Measurements from ENCODE around the gene TLNRD1.
"Not testable (repeated sequence)": the region's sequence is repeated elsewhere in the genome, so short reads cannot be mapped to it uniquely, and the experiment has no call there.

Gene TLNRD1

DNA sequence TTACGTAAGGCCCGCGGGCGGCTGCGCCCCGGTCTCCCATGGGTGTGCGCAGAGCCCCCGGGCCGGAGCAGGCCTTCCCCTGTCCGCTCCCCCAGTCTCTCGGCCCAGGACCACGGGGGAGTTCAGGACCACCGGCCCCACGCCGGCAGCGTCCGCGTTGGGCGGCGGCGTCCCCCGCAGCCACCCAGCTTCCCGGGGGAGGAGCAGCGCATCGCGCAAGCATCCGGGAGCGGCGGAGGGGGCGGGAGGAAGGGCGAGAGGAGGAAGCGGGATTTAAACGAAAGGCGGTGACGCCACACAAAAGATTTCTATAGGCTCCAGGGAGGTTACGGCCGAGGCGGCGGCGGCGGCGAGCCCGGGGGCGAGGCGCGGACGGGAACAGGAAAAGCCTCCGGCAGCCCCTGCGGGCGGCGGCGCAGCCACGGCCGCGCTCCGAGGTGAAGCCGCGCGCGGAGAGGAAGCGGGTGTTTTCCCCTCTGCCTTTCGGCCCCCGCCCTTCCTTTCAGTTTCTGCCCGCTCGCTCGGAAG, at the start of gene TLNRD1:
Gene TLNRD1 (plus strand): TSS at position 300 of the 528 bp plus-strand sequence. CDS start 1,349 bp downstream, outside the sequence.
- peak; percentile 89 for DNase-seq (ENCODE audit: low spot score)

- no peak for DNase-seq (ENCODE audit: low spot score)
These were observed 48.8 kb upstream of the TLNRD1 start for GRCh38 chr15:80951941-80952340.

DNA sequence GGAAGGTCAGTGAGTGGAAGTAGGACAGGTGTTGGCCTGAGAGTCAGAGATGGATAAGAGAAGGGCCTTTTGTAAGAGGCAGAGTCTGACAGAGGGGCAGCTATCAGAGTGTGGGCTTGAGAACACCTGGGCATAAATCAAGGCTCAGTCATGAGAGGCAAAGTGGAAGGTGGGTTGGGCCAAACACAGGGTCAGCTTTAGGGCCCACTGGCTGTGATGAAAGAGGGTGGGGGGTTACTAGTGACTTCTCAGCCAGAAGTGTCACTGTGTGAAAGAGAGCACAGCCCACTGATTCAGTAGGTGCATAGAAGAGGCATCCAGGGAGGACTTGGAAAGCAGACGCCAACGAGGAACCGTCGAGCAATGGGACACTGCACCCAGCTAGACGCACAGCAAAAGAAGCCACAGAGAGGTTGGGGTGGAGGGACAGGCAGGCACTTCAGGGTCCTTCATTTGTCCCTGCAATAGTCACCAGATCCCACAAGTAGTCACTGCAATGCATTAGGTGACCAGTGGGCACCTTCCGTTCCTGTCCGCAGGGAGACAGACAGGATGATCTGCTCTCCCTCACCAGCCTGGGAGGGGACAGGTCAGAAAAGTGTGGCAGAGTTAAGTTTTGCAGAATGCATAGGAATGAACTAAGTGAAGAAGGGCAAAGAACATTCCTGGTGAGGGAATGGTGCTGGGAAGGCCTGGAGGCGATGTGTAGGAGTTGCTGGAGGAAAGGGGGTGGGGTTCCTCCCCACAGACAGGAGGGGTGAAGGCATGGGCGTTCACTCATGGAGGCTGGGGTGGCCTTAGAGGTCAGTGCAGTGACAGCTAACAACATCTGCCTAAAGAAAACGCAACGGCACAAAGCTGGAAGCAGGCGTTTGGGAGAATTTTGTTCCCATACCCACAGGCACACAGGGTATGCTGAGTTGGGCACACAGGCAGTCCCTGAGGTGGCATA, 47.4 kb upstream of the TLNRD1 start:
- DNase-seq (ENCODE audit: low spot score): no peak

GRCh38 chr15:80953953-80954778, 46.6 kb upstream of the TLNRD1 start:
- no peak for DNase-seq (ENCODE audit: low spot score)

DNA sequence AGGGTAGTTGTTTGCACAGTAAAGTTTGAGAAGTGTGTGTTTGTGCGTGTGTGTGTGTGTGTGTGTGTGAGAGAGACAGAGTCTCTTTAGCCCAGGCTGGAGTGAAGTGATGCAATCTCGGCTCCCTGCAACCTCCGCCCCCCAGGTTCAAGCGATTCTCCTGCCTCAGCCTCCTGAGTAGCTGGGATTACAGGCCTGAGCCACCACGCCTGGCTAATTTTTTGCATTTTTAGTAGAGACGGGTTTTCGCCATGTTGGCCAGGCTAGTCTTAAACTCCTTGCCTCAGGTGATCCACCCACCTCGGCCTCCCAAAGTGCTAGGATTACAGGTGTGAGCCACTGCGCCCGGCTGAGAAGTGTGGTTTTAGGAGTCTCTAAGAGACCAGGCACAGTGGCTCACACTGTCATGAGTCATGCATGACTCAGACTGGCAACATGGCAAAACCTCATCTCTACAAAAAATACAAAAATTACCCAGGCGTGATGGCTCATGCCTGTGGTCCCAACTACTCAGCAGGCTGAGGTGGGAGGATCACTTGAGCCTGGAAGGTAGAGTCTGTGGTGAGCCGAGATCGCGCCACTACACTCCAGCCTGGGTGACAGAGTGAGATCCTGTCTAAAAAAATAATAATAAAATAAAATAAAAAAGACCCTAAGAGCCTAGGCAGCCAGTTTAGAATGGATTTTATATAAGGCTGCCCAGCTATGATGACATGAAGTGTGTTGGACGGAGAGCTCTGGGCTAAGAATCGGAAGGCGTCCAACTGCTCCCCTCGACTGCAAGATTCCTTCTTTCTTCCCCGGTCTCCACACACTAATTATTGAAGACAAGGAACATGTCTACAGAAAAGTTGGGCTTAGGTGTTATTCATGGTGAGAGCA, 44.9 kb upstream of the TLNRD1 start:
- not testable (repeated sequence) for DNase-seq (ENCODE audit: low spot score)

DNA sequence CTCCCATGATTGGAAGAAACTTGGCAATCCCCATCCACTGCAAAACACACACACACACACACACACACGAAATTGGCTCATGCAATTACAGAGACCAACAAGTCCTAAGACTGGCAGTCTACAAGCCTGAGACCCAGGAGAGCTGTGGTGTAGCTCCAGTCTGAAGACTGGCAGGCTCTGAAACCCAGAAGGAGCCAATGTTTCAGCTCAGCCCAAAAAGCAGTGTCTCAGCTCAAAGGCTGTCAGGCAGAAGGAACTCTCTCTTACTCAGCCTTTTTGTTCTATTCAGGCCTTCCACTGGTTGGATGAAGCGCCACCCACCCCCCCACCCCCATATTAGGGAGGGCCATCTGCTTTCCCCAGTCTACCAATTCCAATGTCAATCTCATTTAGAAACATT, 43.2 kb upstream of the TLNRD1 start:
- DNase-seq (ENCODE audit: low spot score): no peak

GRCh38 chr15:80957976-80958375, 42.7 kb upstream of the TLNRD1 start:
- no peak for DNase-seq (ENCODE audit: low spot score)

- no peak for DNase-seq (ENCODE audit: low spot score)
These were observed 41.8 kb upstream of the TLNRD1 start for GRCh38 chr15:80958818-80959495.

GRCh38 chr15:80965454-80965853, 35.3 kb upstream of the TLNRD1 start:
- DNase-seq (ENCODE audit: low spot score): not testable (repeated sequence)

DNA sequence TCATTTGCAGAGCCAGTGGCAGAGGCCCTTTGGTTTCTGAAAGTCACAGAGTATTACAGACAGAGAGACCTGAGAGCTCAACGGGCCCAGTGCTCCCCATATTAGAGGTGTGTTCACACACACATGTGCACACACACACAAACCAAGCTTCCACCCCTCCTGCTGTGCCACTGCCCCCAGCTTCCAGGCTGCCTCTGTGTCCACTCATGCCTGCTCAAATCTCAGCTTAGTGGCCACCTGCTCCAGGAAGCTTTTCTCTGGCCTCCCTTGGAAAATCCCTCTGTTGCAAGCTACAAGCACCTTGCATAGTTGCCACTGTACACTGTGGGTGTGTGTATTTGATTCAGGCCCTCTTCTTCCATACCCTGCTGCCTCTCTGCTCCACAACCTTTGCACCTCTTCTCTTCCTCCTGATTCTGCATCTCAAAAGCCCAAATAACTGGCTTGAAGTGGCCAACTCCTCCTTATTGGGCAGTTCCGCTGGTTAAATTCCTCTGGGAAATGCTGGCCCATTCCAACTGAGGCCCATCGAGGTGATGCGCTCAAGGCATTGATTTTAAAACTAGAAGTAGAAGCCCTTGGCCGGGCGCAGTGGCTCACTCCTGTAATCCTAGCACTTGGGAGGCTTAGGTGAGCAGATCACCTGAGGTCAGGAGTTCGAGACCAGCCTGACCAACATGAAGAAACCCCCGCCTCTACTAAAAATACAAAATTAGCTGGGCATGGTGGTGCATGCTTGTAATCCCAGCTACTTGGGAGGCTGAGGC, 34.1 kb upstream of the TLNRD1 start:
- DNase-seq (ENCODE audit: low spot score): peak; percentile 64

DNA sequence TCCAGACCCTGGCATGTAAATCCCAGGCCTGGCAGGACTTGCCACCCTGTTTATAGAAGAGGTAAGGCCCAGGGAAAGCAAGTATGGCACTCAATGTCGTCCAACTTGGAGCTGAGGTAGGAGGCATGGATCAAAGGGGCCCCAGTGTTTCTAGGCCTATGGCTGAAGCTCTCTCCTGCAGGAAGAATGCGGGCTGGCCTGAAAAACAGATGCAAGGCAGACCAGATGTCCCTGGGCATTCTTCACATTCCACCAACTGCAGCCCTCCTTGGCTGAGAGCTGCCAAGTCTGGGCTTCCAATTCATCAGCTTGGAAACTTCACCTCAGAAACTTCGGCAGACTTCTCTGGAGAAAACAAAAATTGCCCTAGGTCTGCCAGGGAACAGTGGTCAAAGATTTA, 33.3 kb upstream of the TLNRD1 start:
- no peak for DNase-seq (ENCODE audit: low spot score)

DNA sequence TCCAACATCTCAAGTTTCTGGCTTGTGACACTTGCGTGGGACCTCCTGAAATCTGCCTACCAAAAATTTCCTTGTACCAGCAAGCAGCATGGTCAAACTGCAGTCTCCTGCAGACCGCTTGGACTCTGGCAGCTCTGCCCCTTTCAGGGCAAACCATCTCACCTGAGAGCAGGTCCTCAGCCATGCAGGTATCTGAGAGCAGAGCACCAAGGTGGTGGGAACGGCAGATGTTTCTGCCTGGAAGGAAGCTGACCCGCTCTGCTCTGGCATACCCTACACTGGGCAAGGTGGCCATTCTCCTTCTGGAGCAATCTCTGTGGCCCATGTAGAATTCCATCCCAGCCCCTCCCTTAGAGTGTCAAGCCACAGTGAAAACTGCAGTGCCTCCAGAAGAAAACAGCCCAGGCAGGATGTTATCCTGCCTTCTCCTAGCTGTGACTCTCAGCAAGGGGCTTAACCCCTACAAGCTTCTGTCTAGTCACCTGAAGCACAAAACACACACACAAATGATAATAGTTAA, 32.7 kb upstream of the TLNRD1 start:
- no peak for DNase-seq (ENCODE audit: low spot score)

DNA sequence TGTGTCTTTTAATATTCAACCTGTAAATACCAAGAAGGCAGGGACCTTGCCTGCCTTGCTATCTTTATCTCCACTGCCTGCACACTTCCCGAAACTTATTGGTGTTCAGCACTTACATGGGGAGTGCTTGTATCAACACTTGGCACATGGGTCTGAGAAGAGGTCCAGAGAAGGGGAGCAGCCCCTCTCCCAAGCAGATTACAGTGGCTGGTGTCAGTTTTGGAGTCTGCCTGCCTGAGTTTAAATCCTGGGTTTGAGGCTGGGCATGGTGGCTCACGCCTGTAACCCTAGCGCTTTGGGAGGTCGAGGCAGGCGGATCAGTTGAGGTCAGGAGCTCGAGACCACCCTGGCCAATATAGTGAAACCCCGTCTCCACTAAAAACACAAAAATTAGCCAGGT, 31.4 kb upstream of the TLNRD1 start:
- no peak for DNase-seq (ENCODE audit: low spot score)

DNA sequence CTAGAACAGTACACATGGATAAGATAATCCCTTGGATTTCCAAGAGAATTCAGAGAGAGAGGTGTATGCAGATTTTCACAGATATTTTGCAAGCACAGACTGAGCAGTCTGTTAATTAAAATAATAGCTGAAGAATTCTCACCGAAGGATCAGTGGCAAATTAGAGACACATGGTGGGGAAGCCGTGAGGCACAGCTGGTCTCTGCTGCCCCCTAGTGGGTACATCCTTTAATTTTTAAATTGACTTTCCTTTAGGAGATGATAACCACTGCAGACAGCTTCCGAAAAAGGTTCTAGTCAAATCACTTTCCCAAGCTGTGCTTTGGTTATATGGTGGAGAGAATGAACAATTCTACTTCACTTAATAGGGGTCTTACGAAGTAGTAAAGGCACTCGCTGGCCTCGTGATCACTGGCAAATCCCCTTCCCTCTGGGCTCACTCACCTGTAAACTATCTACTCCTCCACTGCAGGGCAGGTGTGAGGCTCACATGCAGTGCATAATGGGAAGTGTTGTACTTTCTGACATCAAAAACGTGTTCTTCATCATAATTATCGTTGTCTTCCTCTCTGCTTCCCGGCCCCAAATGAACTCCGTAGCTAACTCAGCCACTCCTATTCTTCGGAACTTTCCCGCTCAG, 30.6 kb upstream of the TLNRD1 start:
- DNase-seq (ENCODE audit: low spot score): peak; percentile 82

GRCh38 chr15:80970658-80971057, 30.1 kb upstream of the TLNRD1 start:
- no peak for DNase-seq (ENCODE audit: low spot score)

DNA sequence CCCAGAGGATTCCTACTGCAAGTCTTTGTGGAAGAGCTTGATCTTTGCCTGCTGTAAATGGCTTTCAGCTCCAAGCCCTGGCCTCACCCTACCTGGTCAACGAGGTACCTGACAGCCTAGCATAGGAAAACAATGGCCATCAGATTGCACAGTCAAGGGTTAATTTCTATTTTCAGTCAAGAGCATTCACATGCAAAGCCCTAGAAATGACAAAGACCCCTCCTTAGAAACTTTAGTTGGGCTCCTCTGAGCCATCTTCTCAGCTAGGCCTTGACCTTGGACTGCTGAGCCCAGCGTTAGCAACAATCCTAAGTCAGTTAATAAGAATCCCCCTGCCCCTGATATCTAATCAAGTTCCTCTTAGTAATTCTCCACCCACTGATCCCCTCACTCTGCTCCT, 29.6 kb upstream of the TLNRD1 start:
- no peak for DNase-seq (ENCODE audit: low spot score)

GRCh38 chr15:80972276-80972675, 28.4 kb upstream of the TLNRD1 start:
- no peak for DNase-seq (ENCODE audit: low spot score)

DNA sequence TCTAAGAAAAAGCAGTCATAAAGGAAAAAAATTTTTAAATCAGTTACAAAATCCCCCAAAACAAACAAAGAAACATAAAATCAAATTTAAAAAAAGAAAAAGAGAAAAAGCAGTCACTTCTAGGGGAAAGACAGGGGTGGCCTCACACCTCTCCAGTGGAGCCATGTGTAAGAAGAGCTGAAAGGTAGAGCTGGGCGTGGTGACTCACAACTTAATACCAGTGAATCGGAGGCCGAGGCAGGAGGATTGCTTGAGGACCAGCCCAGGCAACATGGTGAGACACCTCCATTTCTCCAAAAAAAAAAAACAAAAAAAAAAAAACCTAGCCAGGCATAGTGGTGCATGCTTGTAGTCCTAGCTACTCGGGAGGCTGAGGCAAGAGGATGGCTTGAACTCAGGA, 25.8 kb upstream of the TLNRD1 start:
- DNase-seq (ENCODE audit: low spot score): no peak

DNA sequence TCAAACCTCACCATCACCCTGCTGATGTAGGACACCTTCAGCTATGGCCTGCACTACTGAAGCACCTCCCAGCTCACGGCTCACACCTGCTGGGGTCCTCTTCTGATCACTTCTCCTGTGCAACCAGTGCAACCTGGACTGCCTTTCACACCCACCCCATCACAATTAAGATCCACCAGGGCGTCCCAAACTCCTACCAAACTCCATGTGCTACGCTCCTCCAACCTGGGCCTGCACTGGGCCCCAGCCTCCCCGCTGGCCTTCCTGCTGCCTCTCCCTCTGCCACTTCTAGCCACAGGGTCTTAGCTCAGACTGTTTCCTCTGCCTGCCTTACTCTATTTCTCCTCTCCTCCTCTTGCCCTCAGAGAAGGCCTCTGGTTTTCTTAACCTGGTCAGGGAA, 23.9 kb upstream of the TLNRD1 start:
- no peak for DNase-seq (ENCODE audit: low spot score)
